SK-N-SH (cell line): ENCODE data around the gene RAB23.

Experiments used
- CHD2 ChIP-seq: fragments of 150-350 bp; IDR thresholded peaks from 2 replicates; pipeline ENCODE4 v1.6.1; 2018; ENCODE audit warnings: low read length; ENCODE audit not compliant: partially characterized antibody
- JUND ChIP-seq: IDR thresholded peaks from 2 replicates; pipeline ENCODE4 v1.4.0; 2012
- POLR2AphosphoS5 ChIP-seq: IDR thresholded peaks from 2 replicates; pipeline ENCODE4 v1.6.1; 2012; ENCODE audit warnings: low read depth, low read length
- RAD21 ChIP-seq: IDR thresholded peaks from 2 replicates; pipeline ENCODE4 v1.6.1; 2012; ENCODE audit warnings: mild to moderate bottlenecking, low read length
- RCOR1 ChIP-seq: fragments of 150-350 bp; IDR thresholded peaks from 2 replicates; pipeline ENCODE4 v1.6.1; 2017; ENCODE audit warnings: antibody characterized with exemption, low read length
- TAF1 ChIP-seq: IDR thresholded peaks from 2 replicates; pipeline ENCODE4 v1.6.1; 2012; ENCODE audit warnings: low read depth, mild to moderate bottlenecking, low read length, moderate library complexity, borderline replicate concordance
- YY1 ChIP-seq: IDR thresholded peaks from 2 replicates; pipeline ENCODE4 v1.4.0; 2012; ENCODE audit warnings: low read depth, mild to moderate bottlenecking
- TF ChIP-seq, protein P1 (sequence below): fragments of 150-350 bp; IDR thresholded peaks from 2 replicates; pipeline ENCODE4 v1.6.1; 2016; ENCODE audit warnings: mild to moderate bottlenecking, low read depth, low read length
- TF ChIP-seq, protein P2 (sequence below): fragments of 200-600 bp; sonication (generic); IDR thresholded peaks from 2 replicates; pipeline ENCODE4 v1.6.1; 2017; ENCODE audit warnings: antibody characterized with exemption, mild to moderate bottlenecking, moderate library complexity
- TF ChIP-seq, protein P3 (sequence below): IDR thresholded peaks from 2 replicates; pipeline ENCODE4 v1.6.1; 2012; ENCODE audit warnings: mild to moderate bottlenecking, low read depth, low read length, moderate library complexity
- TF ChIP-seq, protein P4 (sequence below): IDR thresholded peaks from 2 replicates; pipeline ENCODE4; 2012
- TF ChIP-seq, protein P5 (sequence below): fragments of 150-350 bp; IDR thresholded peaks from 2 replicates; pipeline ENCODE4 v1.6.1; 2017; ENCODE audit warnings: antibody characterized with exemption, low read length, low read depth, borderline replicate concordance
- TF ChIP-seq, protein P6 (sequence below): IDR thresholded peaks from 2 replicates; pipeline ENCODE4 v1.4.0; 2012; ENCODE audit warnings: low read depth, borderline replicate concordance

DNA sequence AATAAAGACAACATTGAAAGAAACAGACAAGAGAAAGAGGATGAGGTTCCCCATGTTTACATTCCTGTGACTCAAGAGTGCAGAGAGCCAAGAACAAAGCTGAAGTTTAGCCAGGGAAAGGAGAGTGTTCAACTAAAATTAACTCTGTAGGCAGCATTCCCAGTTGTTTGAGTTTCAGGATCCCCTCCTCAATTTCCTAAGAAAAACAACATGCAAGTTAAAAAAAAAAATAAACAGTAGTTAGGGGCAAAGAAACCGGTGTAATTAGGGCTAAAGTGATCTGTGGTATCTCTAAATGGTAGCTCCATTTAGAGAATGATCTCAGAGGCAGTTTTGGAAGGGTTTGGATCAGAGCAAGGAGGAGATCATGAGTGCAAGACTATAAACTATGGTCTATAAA is 30.9 kb upstream of the RAB23 start:
- TF ChIP-seq, protein P1, sequence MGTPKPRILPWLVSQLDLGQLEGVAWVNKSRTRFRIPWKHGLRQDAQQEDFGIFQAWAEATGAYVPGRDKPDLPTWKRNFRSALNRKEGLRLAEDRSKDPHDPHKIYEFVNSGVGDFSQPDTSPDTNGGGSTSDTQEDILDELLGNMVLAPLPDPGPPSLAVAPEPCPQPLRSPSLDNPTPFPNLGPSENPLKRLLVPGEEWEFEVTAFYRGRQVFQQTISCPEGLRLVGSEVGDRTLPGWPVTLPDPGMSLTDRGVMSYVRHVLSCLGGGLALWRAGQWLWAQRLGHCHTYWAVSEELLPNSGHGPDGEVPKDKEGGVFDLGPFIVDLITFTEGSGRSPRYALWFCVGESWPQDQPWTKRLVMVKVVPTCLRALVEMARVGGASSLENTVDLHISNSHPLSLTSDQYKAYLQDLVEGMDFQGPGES = no peak
- TF ChIP-seq, protein P2, sequence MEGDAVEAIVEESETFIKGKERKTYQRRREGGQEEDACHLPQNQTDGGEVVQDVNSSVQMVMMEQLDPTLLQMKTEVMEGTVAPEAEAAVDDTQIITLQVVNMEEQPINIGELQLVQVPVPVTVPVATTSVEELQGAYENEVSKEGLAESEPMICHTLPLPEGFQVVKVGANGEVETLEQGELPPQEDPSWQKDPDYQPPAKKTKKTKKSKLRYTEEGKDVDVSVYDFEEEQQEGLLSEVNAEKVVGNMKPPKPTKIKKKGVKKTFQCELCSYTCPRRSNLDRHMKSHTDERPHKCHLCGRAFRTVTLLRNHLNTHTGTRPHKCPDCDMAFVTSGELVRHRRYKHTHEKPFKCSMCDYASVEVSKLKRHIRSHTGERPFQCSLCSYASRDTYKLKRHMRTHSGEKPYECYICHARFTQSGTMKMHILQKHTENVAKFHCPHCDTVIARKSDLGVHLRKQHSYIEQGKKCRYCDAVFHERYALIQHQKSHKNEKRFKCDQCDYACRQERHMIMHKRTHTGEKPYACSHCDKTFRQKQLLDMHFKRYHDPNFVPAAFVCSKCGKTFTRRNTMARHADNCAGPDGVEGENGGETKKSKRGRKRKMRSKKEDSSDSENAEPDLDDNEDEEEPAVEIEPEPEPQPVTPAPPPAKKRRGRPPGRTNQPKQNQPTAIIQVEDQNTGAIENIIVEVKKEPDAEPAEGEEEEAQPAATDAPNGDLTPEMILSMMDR = no peak
- no peak for TF ChIP-seq YY1
- TF ChIP-seq, protein P3, sequence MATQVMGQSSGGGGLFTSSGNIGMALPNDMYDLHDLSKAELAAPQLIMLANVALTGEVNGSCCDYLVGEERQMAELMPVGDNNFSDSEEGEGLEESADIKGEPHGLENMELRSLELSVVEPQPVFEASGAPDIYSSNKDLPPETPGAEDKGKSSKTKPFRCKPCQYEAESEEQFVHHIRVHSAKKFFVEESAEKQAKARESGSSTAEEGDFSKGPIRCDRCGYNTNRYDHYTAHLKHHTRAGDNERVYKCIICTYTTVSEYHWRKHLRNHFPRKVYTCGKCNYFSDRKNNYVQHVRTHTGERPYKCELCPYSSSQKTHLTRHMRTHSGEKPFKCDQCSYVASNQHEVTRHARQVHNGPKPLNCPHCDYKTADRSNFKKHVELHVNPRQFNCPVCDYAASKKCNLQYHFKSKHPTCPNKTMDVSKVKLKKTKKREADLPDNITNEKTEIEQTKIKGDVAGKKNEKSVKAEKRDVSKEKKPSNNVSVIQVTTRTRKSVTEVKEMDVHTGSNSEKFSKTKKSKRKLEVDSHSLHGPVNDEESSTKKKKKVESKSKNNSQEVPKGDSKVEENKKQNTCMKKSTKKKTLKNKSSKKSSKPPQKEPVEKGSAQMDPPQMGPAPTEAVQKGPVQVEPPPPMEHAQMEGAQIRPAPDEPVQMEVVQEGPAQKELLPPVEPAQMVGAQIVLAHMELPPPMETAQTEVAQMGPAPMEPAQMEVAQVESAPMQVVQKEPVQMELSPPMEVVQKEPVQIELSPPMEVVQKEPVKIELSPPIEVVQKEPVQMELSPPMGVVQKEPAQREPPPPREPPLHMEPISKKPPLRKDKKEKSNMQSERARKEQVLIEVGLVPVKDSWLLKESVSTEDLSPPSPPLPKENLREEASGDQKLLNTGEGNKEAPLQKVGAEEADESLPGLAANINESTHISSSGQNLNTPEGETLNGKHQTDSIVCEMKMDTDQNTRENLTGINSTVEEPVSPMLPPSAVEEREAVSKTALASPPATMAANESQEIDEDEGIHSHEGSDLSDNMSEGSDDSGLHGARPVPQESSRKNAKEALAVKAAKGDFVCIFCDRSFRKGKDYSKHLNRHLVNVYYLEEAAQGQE = no peak
- no peak for TF ChIP-seq CHD2
- no peak for TF ChIP-seq TAF1
- no peak for TF ChIP-seq JUND
- TF ChIP-seq POLR2AphosphoS5 = no peak
- TF ChIP-seq RAD21 = no peak
- TF ChIP-seq, protein P4, sequence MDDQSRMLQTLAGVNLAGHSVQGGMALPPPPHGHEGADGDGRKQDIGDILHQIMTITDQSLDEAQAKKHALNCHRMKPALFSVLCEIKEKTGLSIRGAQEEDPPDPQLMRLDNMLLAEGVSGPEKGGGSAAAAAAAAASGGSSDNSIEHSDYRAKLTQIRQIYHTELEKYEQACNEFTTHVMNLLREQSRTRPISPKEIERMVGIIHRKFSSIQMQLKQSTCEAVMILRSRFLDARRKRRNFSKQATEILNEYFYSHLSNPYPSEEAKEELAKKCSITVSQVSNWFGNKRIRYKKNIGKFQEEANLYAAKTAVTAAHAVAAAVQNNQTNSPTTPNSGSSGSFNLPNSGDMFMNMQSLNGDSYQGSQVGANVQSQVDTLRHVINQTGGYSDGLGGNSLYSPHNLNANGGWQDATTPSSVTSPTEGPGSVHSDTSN = no peak
- no peak for TF ChIP-seq RCOR1
- TF ChIP-seq, protein P5, sequence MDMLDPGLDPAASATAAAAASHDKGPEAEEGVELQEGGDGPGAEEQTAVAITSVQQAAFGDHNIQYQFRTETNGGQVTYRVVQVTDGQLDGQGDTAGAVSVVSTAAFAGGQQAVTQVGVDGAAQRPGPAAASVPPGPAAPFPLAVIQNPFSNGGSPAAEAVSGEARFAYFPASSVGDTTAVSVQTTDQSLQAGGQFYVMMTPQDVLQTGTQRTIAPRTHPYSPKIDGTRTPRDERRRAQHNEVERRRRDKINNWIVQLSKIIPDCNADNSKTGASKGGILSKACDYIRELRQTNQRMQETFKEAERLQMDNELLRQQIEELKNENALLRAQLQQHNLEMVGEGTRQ = no peak
- TF ChIP-seq, protein P6, sequence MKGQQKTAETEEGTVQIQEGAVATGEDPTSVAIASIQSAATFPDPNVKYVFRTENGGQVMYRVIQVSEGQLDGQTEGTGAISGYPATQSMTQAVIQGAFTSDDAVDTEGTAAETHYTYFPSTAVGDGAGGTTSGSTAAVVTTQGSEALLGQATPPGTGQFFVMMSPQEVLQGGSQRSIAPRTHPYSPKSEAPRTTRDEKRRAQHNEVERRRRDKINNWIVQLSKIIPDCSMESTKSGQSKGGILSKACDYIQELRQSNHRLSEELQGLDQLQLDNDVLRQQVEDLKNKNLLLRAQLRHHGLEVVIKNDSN = no peak
